H1 (cell line): ENCODE measurements around the gene ENPP1. TPM values are rescaled to one million over a fixed set of nuclear protein-coding genes. Genes with fewer than 3 reads are reported as not detected.

ENCODE experiments used
- CTCF ChIA-PET: fragments of 300-600 bp; sonication (Branson Sonifier 250); formaldehyde crosslinking; loops from one replicate; lab custom pipeline; 2021; ENCODE audit not compliant: partially characterized antibody; lab: Charles Lee
- POLR2A ChIA-PET: fragments of 300-600 bp; sonication (Branson Sonifier 250); formaldehyde crosslinking; loops from one replicate; lab custom pipeline; 2021; ENCODE audit warnings: inconsistent platforms; ENCODE audit not compliant: partially characterized antibody; lab: Charles Lee
- DNase-seq, 2 experiments: peaks; one replicate each; pipeline versions ENCODE4 v3.0.0 to v3.0.0-alpha.2; 2010 to 2022; ENCODE audit warnings: low spot score in 2 of 2, low read depth in 1 of 2, mixed read lengths in 1 of 2
- FAIRE-seq: peaks from 2 replicates; lab custom pipeline; 2011; peaks lifted over from hg19 to GRCh38; lab: Jason Lieb, UNC
- H2AFZ ChIP-seq: 2 replicates; pipeline ENCODE4 v1.8.1; 2012; ENCODE audit warnings: low read length, inconsistent platforms
- H2AK5ac ChIP-seq: 2 replicates; pipeline ENCODE4 v1.6.1; 2013; ENCODE audit warnings: low read depth, low read length
- H2BK120ac ChIP-seq: replicated peaks from 2 replicates; pipeline ENCODE3; 2013; ENCODE audit warnings: low read depth, low read length, inconsistent platforms
- H2BK12ac ChIP-seq: 2 replicates; pipeline ENCODE4 v1.6.1; 2013; ENCODE audit warnings: low read depth, low read length
- H2BK15ac ChIP-seq: 2 replicates; pipeline ENCODE4 v1.6.1; 2013; ENCODE audit warnings: low read length
- H2BK20ac ChIP-seq: 2 replicates; pipeline ENCODE4 v1.6.1; 2013; ENCODE audit warnings: low read length
- H2BK5ac ChIP-seq: 2 replicates; pipeline ENCODE4 v1.6.1; 2013; ENCODE audit warnings: low read depth, low read length
- H3K14ac ChIP-seq: 2 replicates; pipeline ENCODE4 v1.6.1; 2013; ENCODE audit warnings: inconsistent platforms; ENCODE audit not compliant: insufficient read length
- H3K18ac ChIP-seq: 2 replicates; pipeline ENCODE4 v1.6.1; 2013; ENCODE audit warnings: low read length; ENCODE audit errors: extremely low read depth
- H3K23ac ChIP-seq: 2 replicates; pipeline ENCODE4 v1.6.1; 2013; ENCODE audit warnings: inconsistent platforms; ENCODE audit not compliant: insufficient read length
- H3K23me2 ChIP-seq: 2 replicates; pipeline ENCODE4 v1.6.1; 2013; ENCODE audit warnings: low read depth, low read length
- H3K27ac ChIP-seq: 2 replicates; pipeline ENCODE4 v1.6.1; 2011; ENCODE audit warnings: low read depth, low read length, inconsistent platforms
- H3K27me3 ChIP-seq, 4 experiments: replicated peaks in 1 of 4; 1 replicate in 1 of 4; 2 replicates in 3 of 4; pipeline versions ENCODE4 v1.6.1 to v1.8.1; 2011 to 2013; ENCODE audit warnings: low read length in 3 of 4, mild to moderate bottlenecking in 3 of 4, inconsistent platforms in 2 of 4, mixed read lengths in 2 of 4, moderate library complexity in 1 of 4; ENCODE audit not compliant: control insufficient read depth in 3 of 4, insufficient read depth in 3 of 4; ENCODE audit errors: extremely low read depth in 1 of 4
- H3K36me3 ChIP-seq, 4 experiments: 2 replicates each; pipeline versions ENCODE4 v1.6.1 to v1.8.1; 2011 to 2013; ENCODE audit warnings: mild to moderate bottlenecking in 4 of 4, low read length in 3 of 4, moderate library complexity in 2 of 4, control low read depth in 1 of 4, inconsistent platforms in 1 of 4; ENCODE audit not compliant: insufficient read depth in 4 of 4, control insufficient read depth in 2 of 4
- H3K4ac ChIP-seq: replicated peaks from 2 replicates; pipeline ENCODE3; 2013; ENCODE audit warnings: low read length, low read depth, mixed read lengths, inconsistent platforms; ENCODE audit not compliant: insufficient read length
- H3K4me1 ChIP-seq, 4 experiments: replicated peaks in 1 of 4; 1 replicate in 1 of 4; 2 replicates in 3 of 4; pipeline versions ENCODE4 v1.6.1 to v1.8.1; 2011 to 2013; ENCODE audit warnings: low read length in 3 of 4, inconsistent platforms in 2 of 4, mixed read lengths in 1 of 4; ENCODE audit not compliant: insufficient read depth in 4 of 4, control insufficient read depth in 3 of 4
- H3K4me2 ChIP-seq, 2 experiments: 2 replicates each; pipeline versions ENCODE4 v1.6.1 to v1.8.1; 2011 to 2013; ENCODE audit warnings: low read depth in 2 of 2, low read length in 2 of 2, control low read depth in 1 of 2, inconsistent platforms in 1 of 2, mild to moderate bottlenecking in 1 of 2; ENCODE audit not compliant: insufficient read depth in 1 of 2
- H3K4me3 ChIP-seq, 4 experiments: fragments of 200-600, 300-600 bp in 1 of 4; sonication (generic), shearing (Covaris generic), sonication (Bioruptor Twin) in 1 of 4; 2 replicates each; pipeline versions ENCODE4 v1.5.1 to v1.8.1; 2011 to 2016; ENCODE audit warnings: low read length in 4 of 4, low read depth in 3 of 4, control low read depth in 2 of 4, inconsistent platforms in 2 of 4, mild to moderate bottlenecking in 2 of 4, mixed read lengths in 1 of 4, moderate library complexity in 1 of 4; ENCODE audit not compliant: insufficient read depth in 2 of 4; ENCODE audit errors: extremely low read depth in 1 of 4
- H3K56ac ChIP-seq: replicated peaks from 2 replicates; pipeline ENCODE3; 2013; ENCODE audit warnings: low read depth, mild to moderate bottlenecking, mixed read lengths, low read length, inconsistent platforms; ENCODE audit not compliant: insufficient read length
- H3K79me1 ChIP-seq: 2 replicates; pipeline ENCODE4 v1.6.1; 2013; ENCODE audit warnings: low read depth, low read length, control low read depth
- H3K79me2 ChIP-seq, 2 experiments: 2 replicates each; pipeline versions ENCODE4 v1.6.1 to v1.8.1; 2012 to 2013; ENCODE audit warnings: low read length in 2 of 2, mild to moderate bottlenecking in 2 of 2, inconsistent platforms in 1 of 2; ENCODE audit not compliant: insufficient read depth in 2 of 2, control insufficient read depth in 1 of 2
- H3K9ac ChIP-seq, 4 experiments: replicated peaks in 1 of 4; 1 replicate in 1 of 4; 2 replicates in 3 of 4; pipeline versions ENCODE4 v1.6.1 to v1.8.1; 2011 to 2013; ENCODE audit warnings: low read depth in 3 of 4, low read length in 3 of 4, control low read depth in 2 of 4, mild to moderate bottlenecking in 2 of 4, moderate library complexity in 2 of 4, inconsistent platforms in 1 of 4; ENCODE audit errors: extremely low read depth in 1 of 4
- H3K9me3 ChIP-seq, 2 experiments: 2 replicates each; pipeline versions ENCODE4 v1.6.1 to v1.8.1; 2012 to 2013; ENCODE audit warnings: mild to moderate bottlenecking in 2 of 2, moderate library complexity in 2 of 2, control low read depth in 1 of 2, inconsistent platforms in 1 of 2, low read depth in 1 of 2, low read length in 1 of 2, mixed read lengths in 1 of 2; ENCODE audit not compliant: insufficient read depth in 2 of 2
- H4K20me1 ChIP-seq, 2 experiments: replicated peaks in 1 of 2; 2 replicates each; pipeline versions ENCODE3 to v1.8.1; 2011 to 2013; ENCODE audit warnings: inconsistent platforms in 2 of 2, low read length in 2 of 2, mild to moderate bottlenecking in 1 of 2; ENCODE audit not compliant: insufficient read depth in 2 of 2, control insufficient read depth in 1 of 2
- H4K5ac ChIP-seq: 2 replicates; pipeline ENCODE4 v1.6.1; 2013; ENCODE audit warnings: low read length, low read depth, mixed read lengths, inconsistent platforms; ENCODE audit not compliant: insufficient read length
- H4K8ac ChIP-seq: 2 replicates; pipeline ENCODE4 v1.8.0; 2013; ENCODE audit warnings: mild to moderate bottlenecking, moderate library complexity, low read length, inconsistent platforms; ENCODE audit not compliant: insufficient read depth; ENCODE audit errors: extremely low read depth
- H4K91ac ChIP-seq: replicated peaks from 2 replicates; pipeline ENCODE3; 2013; ENCODE audit warnings: low read length, mixed read lengths, inconsistent platforms; ENCODE audit not compliant: insufficient read length
- ASH2L ChIP-seq: fragments of 200-600, 300-600 bp; sonication (generic); IDR thresholded peaks from one replicate; pipeline ENCODE4 v1.7.1; 2017; ENCODE audit warnings: low read length
- EP300 ChIP-seq, 2 experiments: IDR thresholded peaks; 1 replicate in 1 of 2; 2 replicates in 1 of 2; pipeline ENCODE4 v1.6.1; 2011 to 2012; ENCODE audit warnings: low read depth in 2 of 2, low read length in 2 of 2, mild to moderate bottlenecking in 2 of 2, borderline replicate concordance in 1 of 2, inconsistent platforms in 1 of 2, moderate library complexity in 1 of 2
- FOSL1 ChIP-seq: IDR thresholded peaks from 2 replicates; pipeline ENCODE4 v1.6.1; 2011; ENCODE audit warnings: mild to moderate bottlenecking, low read depth, low read length, moderate library complexity; ENCODE audit not compliant: insufficient read depth
- HDAC6 ChIP-seq: IDR thresholded peaks from one replicate; pipeline ENCODE4 v1.7.1; 2012; ENCODE audit warnings: low read depth, mild to moderate bottlenecking, inconsistent platforms, low read length, moderate library complexity
- MAFK ChIP-seq: IDR thresholded peaks from 2 replicates; pipeline ENCODE4 v1.6.1; 2012; ENCODE audit warnings: low read depth, mild to moderate bottlenecking, improper control_type of control experiment, low read length
- NANOG ChIP-seq: IDR thresholded peaks from 2 replicates; pipeline ENCODE4 v1.6.1; 2011; ENCODE audit warnings: low read length, low read depth, mild to moderate bottlenecking, inconsistent platforms; ENCODE audit not compliant: insufficient read depth, poor library complexity, severe bottlenecking
- NRF1 ChIP-seq: IDR thresholded peaks from 2 replicates; pipeline ENCODE4 v1.6.1; 2011; ENCODE audit warnings: mild to moderate bottlenecking, low read depth, low read length, improper control_type of control experiment
- POLR2A ChIP-seq, 2 experiments: IDR thresholded peaks; 1 replicate in 1 of 2; 2 replicates in 1 of 2; pipeline ENCODE4 v1.6.1; 2011; ENCODE audit warnings: low read depth in 2 of 2, low read length in 2 of 2, mild to moderate bottlenecking in 2 of 2; ENCODE audit errors: control extremely low read depth in 1 of 2
- POU5F1 ChIP-seq: IDR thresholded peaks from 2 replicates; pipeline ENCODE4 v1.6.1; 2011; ENCODE audit warnings: low read depth, mild to moderate bottlenecking, low read length, moderate library complexity
- SIRT6 ChIP-seq: IDR thresholded peaks from one replicate; pipeline ENCODE4 v1.7.1; 2012; ENCODE audit warnings: low read length, inconsistent platforms
- WGBS, 2 experiments: shearing (Covaris generic) in 1 of 2; methylation state at CpG; one replicate each; pipeline versions ENCODE4 v1.1.6 to v1.1.7; 2013 to 2015; ENCODE audit warnings: low lambda C conversion rate in 2 of 2, mixed read lengths in 2 of 2, inconsistent platforms in 1 of 2, low coverage in 1 of 2, missing lambda C conversion rate in 1 of 2; ENCODE audit not compliant: insufficient replicate concordance in 2 of 2, insufficient coverage in 1 of 2, insufficient read length in 1 of 2; ENCODE audit errors: extremely low coverage in 1 of 2, missing lambda C conversion rate in 1 of 2; 5-methylcytosine and 5-hydroxymethylcytosine counted together
- polyA plus RNA-seq, 7 experiments: library from polyadenylated mRNA; depleted of rRNA in 3 of 7; stranded (reverse) in 5 of 7; unstranded in 2 of 7; fragments of >200 nt in 5 of 7; fragments of 200-250 nt in 2 of 7; gene quantifications; 1 replicate in 5 of 7; 2 replicates in 1 of 7; 4 replicates in 1 of 7; pipeline versions ENCODE4 v1.2.1 to v1.2.3, GENCODE V29; 2011 to 2013; ENCODE audit warnings: missing spikeins in 2 of 7, mixed read lengths in 2 of 7
- total RNA-seq: library from RNA; stranded (reverse); fragmentation: NEBNext Ultra II Directional; extraction: Animal tissue kit (Norgen Biotek cat#: 25700); gene quantifications from 2 replicates; pipeline ENCODE4 v1.2.1, GENCODE V29; 2021
- TF ChIP-seq, protein P1 (sequence below), 3 experiments: IDR thresholded peaks; 1 replicate in 2 of 3; 2 replicates in 1 of 3; pipeline versions ENCODE4 v1.5.1 to v1.6.1; 2011; ENCODE audit warnings: low read length in 3 of 3, mild to moderate bottlenecking in 3 of 3, inconsistent platforms in 2 of 3, low read depth in 1 of 3, moderate library complexity in 1 of 3; ENCODE audit not compliant: insufficient read depth in 1 of 3; ENCODE audit errors: control extremely low read depth in 1 of 3

Gene ENPP1
- total and polyA plus RNA-seq, 2 of the 8 experiments (the other 6 are each of a cell fraction or from before 2014, with no cell fraction given) = 10.1 to 39.1 TPM

DNA sequence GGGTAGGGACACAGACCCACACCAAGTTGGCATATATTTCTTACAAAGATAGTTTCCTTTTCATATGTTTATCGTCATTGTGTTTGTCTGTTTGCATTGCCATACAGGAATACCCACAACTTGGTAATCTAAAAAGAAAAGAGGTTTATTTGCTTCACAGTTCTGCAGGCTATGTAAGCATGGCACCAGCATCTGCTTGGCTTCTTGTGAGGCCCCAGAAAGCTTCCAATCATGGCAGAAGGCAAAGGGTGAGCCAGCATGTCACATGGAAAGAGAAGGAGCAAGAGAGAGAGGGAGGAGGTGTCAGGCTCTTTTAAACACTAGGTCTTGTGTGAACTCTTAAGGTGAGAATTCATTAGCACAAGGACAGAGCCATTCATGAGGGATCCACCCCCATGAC, 90.9 kb downstream of the ENPP1 start:
- Histone ChIP-seq H3K23me2 (no peaks in the 10 kb centered on the region; the same call in 1 of the 2 replicates), H3K27me3 (no peaks in the 10 kb centered on the region), H2BK12ac (no peak overlapping the region; the same call in 1 of the 2 replicates), H3K9me3 (peaks cover 24 to 29% of the 10 kb centered on the region in 2 experiments), H4K8ac (no peak overlapping the region), H3K23ac (no peak overlapping the region), H3K4me1 (peaks cover 0 to 6% (median 2%) of the 10 kb centered on the region in 4 experiments; a peak in 5 of 7 replicates), H3K36me3 (peaks cover 0 to 17% (median 5%) of the 10 kb centered on the region in 4 experiments; a peak in 3 of 8 replicates), H4K20me1 (no peaks in the 10 kb centered on the region), H2BK15ac (no peak overlapping the region), H2BK20ac (peak overlapping the region; percentile 27; the same call in 1 of the 2 replicates), H3K79me2 (peaks cover 0 to 25% of the 10 kb centered on the region in 2 experiments; a peak in 2 of 4 replicates), H4K5ac (no peak overlapping the region), H3K56ac (no peak overlapping the region), H2AFZ (no peak overlapping the region), H2BK5ac (peak overlapping the region; percentile 1; the same call in 1 of the 2 replicates), H3K4me3 (0 out of 8 replicates have a peak overlapping the region, but pooled peaks of 1 of the 4 experiments have one; percentile 0), H3K18ac (no peak overlapping the region), H2BK120ac (no peak overlapping the region), H3K4me2 (no peak overlapping the region), H2AK5ac (no peak overlapping the region), H3K4ac (no peak overlapping the region), H3K9ac (no peak overlapping the region), H3K27ac (no peak overlapping the region), H4K91ac (no peak overlapping the region), H3K79me1 (no peaks in the 10 kb centered on the region), H3K14ac (no peak overlapping the region)
- no peak for DNase-seq
- 88% methylated on average over 1 of the region's 1 CpG; no CpG with 5 or more reads in 1 of the 2 experiments for WGBS, 2 experiments
- ChIA-PET POLR2A (interaction anchor here (1.1 kb wide), 1 partner anchor 20 kb away, joined by 3 read pairs; no protein-coding TSS in a partner anchor), CTCF (no interaction called here)
- no peak for FAIRE-seq
- no peak for TF ChIP-seq NRF1
- no peak for TF ChIP-seq HDAC6
- TF ChIP-seq ASH2L = no peak
- TF ChIP-seq SIRT6 = no peak
- TF ChIP-seq FOSL1 = no peak
- TF ChIP-seq, protein P1, sequence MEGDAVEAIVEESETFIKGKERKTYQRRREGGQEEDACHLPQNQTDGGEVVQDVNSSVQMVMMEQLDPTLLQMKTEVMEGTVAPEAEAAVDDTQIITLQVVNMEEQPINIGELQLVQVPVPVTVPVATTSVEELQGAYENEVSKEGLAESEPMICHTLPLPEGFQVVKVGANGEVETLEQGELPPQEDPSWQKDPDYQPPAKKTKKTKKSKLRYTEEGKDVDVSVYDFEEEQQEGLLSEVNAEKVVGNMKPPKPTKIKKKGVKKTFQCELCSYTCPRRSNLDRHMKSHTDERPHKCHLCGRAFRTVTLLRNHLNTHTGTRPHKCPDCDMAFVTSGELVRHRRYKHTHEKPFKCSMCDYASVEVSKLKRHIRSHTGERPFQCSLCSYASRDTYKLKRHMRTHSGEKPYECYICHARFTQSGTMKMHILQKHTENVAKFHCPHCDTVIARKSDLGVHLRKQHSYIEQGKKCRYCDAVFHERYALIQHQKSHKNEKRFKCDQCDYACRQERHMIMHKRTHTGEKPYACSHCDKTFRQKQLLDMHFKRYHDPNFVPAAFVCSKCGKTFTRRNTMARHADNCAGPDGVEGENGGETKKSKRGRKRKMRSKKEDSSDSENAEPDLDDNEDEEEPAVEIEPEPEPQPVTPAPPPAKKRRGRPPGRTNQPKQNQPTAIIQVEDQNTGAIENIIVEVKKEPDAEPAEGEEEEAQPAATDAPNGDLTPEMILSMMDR (IDR thresholded peaks at IDR 0.05; ENCODE audit: control extremely low read depth in 1 of 3, insufficient read depth in 1 of 3, low read depth in 1 of 3, low read length in 3 of 3) = no peak
- no peak for TF ChIP-seq POLR2A (IDR thresholded peaks at IDR 0.05; ENCODE audit: control extremely low read depth in 1 of 2, low read depth in 2 of 2, low read length in 2 of 2)
- TF ChIP-seq EP300 (IDR thresholded peaks at IDR 0.05; ENCODE audit: borderline replicate concordance in 1 of 2, low read depth in 2 of 2, low read length in 2 of 2) = no peak
- TF ChIP-seq NANOG = no peak
- no peak for TF ChIP-seq POU5F1
- no peak for TF ChIP-seq MAFK
